GM12872 (cell line): Measurements from ENCODE around the gene CC2D2B.

Experiments
- CTCF ChIP-seq: IDR thresholded peaks from 3 replicates; pipeline ENCODE4 v1.5.1; 2011; ENCODE audit warnings: low read depth, mild to moderate bottlenecking, low read length, moderate library complexity; ENCODE audit not compliant: insufficient read depth

The CC2D2B gene

GRCh38 chr10:95907456-95908253, at the start of gene CC2D2B:
Gene CC2D2B, plus strand, starts transcription at chr10:95907975. Its CDS starts 3,349 bp downstream, at chr10:95911324.
- TF ChIP-seq CTCF: peak; percentile 15; the same call in 1 of the 3 replicates

GRCh38 chr10:95860166-95860940, 47.4 kb upstream of the CC2D2B start:
- TF ChIP-seq CTCF: no peak

GRCh38 chr10:95861386-95861785, 46.4 kb upstream of the CC2D2B start:
- TF ChIP-seq CTCF: no peak

- TF ChIP-seq CTCF: peak; percentile 82
Measured at GRCh38 chr10:95864906-95865813, 42.6 kb upstream of the CC2D2B start.

GRCh38 chr10:95865814-95866466, 41.8 kb upstream of the CC2D2B start:
- TF ChIP-seq CTCF: no peak

GRCh38 chr10:95866467-95866842, 41.3 kb upstream of the CC2D2B start:
- TF ChIP-seq CTCF: no peak
